KBM-7 (cell line): ENCODE measurements around the gene MID1.

Experiments used
- DNase-seq: peaks from one replicate; pipeline ENCODE4 v3.0.0-alpha.2; 2015
- in situ Hi-C: fragments of 300-500 bp; cut with MboI; formaldehyde crosslinking; loops from 2 replicates; pipeline ENCODE4 v1.14.3; 2020; ENCODE audit warnings: low sequenced_read_pairs, low pct_unique_long_range_greater_than_20kb, mixed read lengths

Gene MID1, protein sequence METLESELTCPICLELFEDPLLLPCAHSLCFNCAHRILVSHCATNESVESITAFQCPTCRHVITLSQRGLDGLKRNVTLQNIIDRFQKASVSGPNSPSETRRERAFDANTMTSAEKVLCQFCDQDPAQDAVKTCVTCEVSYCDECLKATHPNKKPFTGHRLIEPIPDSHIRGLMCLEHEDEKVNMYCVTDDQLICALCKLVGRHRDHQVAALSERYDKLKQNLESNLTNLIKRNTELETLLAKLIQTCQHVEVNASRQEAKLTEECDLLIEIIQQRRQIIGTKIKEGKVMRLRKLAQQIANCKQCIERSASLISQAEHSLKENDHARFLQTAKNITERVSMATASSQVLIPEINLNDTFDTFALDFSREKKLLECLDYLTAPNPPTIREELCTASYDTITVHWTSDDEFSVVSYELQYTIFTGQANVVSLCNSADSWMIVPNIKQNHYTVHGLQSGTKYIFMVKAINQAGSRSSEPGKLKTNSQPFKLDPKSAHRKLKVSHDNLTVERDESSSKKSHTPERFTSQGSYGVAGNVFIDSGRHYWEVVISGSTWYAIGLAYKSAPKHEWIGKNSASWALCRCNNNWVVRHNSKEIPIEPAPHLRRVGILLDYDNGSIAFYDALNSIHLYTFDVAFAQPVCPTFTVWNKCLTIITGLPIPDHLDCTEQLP

DNA sequence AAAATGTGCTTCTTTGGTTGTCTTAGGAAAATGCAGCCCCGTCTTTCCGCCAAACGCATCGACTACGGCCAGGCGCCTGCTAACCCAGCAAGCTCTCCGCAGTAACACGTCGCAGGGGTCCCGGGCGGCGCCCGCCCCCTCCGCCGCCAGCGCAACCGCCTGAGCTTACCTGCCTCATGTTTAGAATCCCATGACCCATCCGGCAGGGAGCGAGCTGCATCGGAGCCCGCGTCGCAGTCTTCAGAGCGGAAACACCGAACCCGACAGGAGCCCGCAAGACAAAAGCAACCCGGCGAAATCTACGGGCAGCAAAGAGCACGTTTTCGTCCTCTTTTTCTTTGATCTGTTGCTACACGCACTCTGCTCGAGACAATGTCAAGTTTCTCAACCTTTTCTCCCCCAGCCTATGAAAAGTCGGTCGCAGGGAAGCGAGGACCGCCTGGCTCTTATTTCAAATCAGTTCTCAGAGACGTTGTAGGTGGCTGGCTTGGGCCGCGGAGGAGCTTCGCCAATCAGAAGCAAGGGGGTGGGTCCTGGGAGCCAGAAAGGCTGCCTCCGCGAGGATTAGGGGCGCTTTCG is at the start of gene MID1:
TSS of gene MID1 (minus strand) at position 465 of the 579 bp plus-strand sequence. CDS start 53,038 bp downstream, outside the sequence.
- in situ Hi-C loops, result loop anchor here (25.0 kb wide), 1 partner anchor 433 kb away; no protein-coding TSS in a partner anchor
- no peak for DNase-seq

DNA sequence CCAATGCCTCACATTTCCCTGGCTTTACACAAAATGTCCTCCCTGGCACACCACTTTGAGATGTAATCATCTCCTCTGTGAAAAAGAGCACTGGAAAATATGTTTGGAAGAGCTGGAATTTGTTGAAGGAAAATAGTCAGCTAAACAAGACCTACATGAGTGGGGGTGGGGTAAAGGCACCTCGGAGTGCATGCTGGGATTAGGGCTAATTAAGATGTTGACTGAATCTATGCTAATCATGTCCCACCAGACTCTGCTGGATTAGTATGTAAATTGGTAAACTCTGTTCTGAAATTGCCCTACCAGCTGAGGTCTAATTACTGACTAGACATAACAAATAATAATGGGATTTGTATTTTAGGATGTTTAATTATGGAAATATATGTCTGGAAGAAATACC is 46.8 kb upstream of the MID1 start:
- no peak for DNase-seq
- in situ Hi-C loops, result no loop called here

DNA sequence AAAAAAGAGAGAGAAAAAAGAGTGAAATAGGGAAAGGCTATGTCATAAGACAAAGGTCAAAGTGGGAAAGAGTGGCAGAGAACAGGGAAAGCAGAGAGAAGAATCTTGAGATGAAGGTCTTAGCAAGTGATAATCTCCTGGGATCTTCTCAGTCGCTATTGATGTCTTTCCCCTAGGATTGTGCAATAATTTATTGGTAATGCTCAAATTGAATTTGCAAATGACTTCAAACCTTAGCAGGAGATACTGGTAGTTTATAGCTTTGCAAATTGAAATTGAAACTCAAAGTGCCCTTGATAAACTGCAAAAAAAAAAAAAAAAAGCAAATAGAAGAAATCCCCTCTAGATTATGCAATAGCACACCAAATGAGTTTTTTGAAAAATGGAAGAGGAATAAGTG is 45.7 kb upstream of the MID1 start:
- in situ Hi-C loops, result no loop called here
- DNase-seq, result no peak

DNA sequence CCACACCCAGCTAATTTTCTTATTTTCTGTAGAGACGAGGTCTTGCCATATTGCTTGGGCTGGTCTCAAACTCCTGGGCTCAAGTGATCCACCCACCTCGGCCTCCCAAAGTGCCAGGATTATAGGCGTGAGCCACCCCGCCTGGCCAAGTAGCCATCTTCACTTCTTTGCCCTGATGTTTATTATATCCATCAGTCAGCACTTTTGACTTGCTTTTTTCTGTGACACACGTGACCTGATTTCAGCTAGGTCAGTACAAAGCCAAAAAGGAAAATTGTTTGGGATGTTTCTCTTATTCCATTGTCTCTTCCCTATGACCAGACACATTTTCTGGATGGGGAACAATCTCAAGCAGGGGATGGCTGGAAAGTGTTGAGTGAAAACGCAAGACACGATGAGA is 45.3 kb upstream of the MID1 start:
- in situ Hi-C loops, result no loop called here
- DNase-seq, result no peak

DNA sequence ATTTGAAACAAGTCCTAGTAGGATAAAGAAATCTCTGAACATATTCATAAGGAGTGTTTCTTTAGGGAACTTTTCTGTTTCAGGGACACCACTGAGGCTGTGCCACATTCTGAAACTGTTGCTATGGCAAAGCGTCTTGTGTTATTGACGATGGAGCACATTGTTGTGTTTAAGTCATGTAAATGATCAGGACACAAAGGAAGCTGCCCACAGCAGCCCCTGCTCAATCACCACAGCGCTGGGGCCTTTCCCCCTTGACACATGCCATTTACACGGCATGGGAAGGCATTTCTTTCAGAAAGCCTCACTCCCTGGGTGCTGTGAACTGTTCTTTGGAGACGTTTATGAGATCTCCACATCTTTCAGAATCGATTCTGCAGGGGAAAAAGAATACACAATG is 39.8 kb upstream of the MID1 start:
- in situ Hi-C loops, result no loop called here
- DNase-seq, result no peak

DNA sequence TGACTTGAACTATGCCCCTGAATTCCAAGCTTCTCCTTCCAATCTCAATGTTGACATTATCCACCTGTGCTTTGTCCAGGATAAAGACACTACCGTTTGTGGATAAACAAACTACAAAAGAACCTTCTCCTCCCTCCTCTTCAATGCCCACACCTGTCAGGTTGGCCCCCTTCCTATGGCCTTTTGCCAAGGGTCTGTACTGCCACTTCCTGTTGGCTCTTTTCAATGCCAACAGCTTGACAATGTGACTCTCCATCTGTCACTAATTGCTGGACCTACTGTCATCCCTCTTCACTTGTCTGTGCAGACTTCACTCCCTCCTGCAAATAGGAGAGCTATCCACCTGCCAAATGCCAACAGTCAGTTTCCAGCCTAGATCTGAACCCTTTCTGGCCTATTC is 35.8 kb upstream of the MID1 start:
- in situ Hi-C loops, result no loop called here
- DNase-seq, result no peak

DNA sequence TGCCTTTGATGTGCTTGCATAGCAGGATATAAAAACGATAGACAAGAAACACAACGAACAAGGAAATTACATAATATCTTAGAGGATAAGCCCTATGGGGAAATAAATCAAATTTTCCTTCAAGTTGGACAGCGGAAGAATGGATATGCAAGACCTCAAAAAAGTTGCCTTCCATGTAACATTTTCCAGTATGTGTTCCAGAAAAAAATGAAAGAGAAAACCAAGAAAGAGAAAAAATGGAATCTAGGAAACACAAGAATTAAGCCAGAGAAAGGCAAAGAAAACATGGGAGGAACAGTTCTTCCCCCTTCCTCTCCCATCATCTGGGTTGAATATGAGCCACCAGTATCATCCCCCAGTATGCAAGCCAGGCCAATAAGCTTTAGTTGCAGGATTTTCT is 34.6 kb upstream of the MID1 start:
- DNase-seq, result no peak
- in situ Hi-C loops, result no loop called here

DNA sequence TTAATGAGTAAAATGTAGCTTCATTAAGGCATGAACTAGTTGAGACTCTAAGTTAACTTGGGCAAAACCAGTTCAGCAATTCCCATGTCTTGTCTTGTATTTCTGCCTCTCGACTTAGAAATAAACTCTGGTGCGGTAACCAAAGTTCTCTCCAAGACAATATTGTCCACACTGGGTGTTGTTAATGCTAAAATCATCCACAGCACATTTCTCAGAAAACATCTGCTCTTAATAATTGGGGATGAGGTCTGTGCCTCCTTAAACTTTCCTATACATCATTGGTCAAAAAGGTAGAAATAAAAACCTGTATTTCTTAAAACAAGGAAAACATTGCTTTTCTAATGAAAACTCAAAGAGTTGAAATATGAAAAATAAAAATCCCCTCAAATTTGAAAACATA is 32.9 kb upstream of the MID1 start:
- DNase-seq, result no peak
- in situ Hi-C loops, result no loop called here

DNA sequence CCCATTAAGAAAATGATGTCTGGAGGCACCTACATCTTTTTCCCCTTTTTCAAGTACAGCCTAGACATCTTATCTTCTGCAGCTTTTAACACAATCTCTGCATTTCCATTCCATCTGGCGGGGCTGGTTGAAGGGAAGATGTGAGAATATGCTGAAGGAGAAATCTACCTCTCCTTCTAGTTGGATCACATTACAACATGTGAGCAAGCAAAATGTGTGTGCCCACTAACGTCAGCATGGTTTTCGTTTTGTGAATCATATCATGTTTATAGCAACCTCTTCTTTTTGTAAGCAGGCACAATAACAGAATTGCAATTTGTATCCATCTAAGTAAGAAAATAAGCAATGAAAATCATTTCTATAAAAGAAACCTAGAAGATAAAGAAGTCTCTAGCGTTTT is 28.9 kb upstream of the MID1 start:
- in situ Hi-C loops, result no loop called here

DNA sequence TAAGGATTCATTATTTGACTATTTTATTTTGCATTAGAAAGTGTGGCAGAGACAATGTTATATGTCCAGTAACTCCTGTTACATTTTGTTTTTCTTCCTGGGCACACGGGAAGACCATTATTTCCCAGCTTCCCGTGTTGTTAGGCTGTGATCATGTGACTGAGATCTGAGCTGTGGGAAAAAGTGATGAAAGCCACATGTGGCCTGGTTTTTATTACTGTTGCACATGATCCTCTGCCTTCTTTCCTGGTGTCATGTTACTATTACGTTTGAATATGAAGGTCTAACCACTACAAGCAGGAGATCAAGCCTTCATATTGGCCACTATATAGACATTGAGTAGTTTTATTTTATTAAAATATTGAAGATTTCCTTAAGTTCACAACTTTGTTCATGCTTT is 28.2 kb upstream of the MID1 start:
- no peak for DNase-seq
- in situ Hi-C loops, result no loop called here

More for the DNA sequence above, 28.9 kb upstream of the MID1 start:
- no peak for DNase-seq

DNA sequence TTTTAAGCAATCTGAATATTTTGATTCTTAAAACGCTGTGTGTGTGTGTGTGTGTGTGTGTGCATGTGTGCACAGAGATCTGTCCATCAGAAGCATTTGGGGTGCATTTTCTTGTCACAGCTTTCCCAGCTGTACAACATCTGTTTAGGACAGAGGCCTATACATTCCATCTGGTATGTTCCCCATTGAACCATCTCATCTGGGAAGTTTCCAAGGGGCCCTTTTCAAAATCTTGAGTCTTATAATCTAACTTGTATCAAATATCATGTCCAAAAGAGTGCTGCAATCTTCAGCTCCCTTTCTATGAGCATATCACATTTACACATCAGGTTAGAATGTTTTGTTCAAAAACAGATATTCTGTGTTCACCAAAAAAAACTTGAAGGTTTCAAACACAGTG is 16.5 kb upstream of the MID1 start:
- in situ Hi-C loops, result no loop called here
- no peak for DNase-seq

DNA sequence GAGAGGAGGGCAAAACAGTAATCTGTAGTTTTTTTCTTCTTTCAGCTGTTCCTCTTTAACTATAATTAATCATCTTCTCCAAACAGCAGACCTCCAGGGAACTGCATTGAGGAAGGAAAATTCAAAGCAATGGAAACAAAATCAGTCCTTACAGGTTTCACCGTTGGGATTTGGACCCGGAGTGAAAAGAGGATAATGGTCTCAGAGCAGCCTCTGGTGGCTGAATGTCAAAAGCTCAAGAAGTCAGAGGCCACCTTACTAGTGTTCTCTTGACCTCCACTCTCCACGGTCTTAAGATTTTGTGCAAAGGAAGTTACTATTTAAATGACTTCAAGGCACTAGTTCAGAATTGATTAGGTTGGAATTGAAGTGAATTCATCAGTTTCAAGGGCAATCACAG is 16.0 kb upstream of the MID1 start:
- in situ Hi-C loops, result no loop called here

DNA sequence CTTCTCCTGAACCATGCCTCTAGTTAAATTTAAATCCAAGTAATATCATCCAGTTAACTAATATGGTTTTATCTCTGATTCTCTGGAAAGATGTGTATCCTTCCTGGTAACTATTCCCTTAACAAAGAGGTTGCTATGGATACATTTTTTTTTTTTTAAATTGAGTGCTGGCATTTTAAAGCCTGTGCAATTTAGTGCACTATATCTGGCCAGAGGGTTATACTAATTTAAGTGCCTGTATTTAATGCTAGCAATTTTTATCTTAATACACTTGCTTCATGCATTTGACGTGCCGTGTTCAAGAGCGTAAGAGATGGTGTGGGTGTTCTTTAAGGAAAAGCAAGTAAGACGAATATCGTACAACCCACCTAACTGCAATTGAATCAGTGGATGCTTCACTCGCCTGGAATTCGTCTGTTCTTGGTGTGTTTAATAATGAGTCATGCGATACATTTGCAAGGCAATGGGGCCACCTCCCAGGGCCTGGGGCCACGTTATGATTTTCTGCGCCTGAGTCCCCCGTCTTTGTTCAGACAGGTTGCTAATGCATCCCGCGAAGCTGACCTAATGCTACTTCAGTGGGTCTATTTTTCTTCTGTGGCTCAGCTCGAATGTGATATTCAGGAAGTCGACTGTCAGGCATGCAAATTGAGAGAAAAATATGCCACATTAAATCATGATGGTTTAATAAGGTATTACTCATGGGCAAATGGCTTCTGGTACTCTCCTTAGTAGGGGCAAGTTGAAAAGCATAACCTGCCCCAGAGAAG is 14.2 kb upstream of the MID1 start:
- in situ Hi-C loops, result no loop called here

More for the DNA sequence above, 16.0 kb upstream of the MID1 start:
- DNase-seq, result no peak

DNA sequence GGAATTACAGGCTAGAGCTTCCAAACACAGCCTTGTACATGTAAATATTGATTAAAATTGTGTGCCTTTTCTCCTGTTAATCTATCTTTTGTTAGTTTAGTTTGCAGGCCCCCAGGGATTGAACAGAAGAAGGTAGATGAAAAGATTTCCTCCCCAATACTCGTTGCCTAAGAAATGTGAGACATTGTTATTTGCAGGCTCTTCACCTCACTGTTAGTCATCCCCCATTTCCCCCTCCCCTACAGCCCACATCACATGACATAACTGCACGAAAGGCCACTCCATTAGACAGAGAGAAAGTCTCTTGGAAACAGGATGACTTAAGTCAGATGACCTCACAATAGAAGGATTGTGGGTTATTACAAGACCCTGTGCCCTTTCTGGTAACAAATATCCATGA is 13.3 kb upstream of the MID1 start:
- DNase-seq, result no peak
- in situ Hi-C loops, result no loop called here

More for the DNA sequence above, 14.2 kb upstream of the MID1 start:
- no peak for DNase-seq

DNA sequence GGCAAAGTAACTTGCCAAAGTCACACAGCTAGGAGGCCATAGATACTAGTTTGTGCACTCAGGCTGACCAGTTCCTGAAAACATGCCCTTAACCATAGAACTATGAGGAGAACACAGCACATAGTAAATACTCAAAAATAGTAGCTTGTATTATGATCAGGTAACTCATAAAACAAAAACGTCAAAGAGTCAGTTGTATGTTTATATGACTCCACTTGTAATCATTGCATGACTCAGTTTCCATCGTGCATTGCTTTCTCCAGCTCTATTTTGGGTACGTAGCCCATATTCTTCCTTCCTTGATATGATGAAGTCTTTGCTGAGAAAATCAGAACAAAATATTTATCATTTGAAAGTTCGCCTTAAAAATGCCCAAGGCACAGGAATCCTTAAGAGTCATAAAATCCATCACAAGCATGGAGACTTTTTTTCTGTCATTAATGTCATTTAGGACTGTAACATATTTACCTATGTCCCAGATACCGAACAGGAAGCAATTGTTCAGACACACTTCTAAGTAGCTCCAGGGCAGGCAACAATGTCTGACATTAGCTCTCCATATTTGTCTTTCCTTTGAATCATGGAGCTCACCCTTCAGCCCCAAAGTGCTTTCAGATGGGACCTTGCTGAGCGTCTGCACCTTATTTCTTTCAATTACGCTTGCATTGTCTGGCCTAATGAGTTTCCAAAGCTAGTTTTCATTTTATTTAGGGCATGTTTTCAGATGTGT is 11.2 kb upstream of the MID1 start:
- DNase-seq, result no peak
- in situ Hi-C loops, result no loop called here

DNA sequence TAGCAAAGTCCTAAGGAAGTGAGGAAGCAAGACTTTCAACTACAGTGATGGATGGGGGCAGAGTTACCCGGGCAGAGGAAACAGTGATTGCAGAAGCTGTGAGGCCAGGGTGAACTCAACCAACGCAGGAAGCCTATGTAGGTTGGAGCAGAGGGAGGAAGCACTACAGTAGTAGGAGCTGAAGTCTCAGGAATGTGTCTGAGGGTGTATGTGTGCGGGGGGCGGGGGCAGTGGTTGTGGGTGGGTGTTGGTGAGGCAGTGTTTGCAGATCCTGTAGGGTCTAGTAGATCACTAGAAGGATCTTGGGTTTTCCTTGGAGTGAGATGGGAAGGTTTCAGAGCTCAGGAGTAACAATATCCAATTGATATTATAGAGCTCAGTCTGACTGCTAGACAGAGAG is 9.9 kb upstream of the MID1 start:
- in situ Hi-C loops, result no loop called here
- no peak for DNase-seq

DNA sequence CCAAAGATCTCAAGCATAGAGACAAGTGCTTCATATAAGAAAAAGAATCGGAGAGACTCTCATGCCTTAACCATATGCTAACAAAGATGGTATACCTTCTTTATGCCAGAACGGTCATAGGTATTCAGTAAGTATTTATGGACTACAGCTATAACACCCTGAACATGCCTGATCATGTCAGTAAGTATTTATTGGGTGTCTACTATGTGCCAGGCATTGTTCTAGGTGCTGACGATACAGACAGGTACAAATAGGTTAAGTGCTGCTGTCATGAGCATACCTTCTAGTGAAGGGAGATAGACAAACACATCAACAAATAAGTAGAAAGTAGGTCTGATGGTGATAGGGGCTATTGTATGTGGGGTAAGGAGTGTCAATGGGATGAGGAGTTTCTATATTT is 9.5 kb upstream of the MID1 start:
- in situ Hi-C loops, result no loop called here
- DNase-seq, result no peak

DNA sequence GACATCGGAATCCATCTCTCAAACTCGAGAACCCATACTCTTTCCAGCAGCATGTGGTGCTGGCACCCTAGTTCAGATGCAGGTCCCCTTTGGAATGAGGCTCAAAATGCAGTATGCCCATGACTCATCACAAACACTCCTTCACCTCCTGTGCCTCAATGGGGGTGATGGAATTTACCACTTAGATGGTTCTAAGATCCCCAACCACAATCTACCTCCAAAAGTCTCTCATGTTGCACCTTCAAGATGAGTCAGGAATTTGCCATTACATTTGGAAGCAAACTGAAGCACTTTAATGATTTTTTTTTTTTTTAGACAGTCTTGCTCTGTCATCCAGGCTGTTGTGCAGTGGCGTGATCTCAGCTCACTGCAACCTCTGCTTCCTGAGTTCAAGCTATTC is 8.5 kb upstream of the MID1 start:
- DNase-seq, result no peak

DNA sequence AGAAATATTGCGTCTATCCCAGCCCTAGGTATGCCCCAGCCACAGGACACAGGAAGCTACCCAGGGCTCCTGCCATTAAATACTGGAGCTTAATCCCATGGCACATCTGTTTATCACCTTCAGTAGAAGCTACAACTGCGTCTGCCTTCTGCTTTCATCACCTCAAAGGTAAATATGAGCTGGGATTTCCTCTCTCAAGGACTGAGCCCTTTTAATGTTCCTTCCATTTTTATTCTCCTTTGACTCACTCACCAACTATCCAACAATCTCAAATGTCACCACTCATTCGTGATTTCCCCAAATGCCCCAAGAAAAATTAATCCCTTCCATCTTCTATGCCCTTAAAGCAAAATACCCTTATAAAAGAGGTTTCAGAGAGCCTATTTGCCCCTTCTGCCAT is 1.8 kb upstream of the MID1 start:
- in situ Hi-C loops, result loop anchor here (25.0 kb wide), 1 partner anchor 435 kb away; no protein-coding TSS in a partner anchor
- DNase-seq, result no peak

More for the DNA sequence above, 8.5 kb upstream of the MID1 start:
- in situ Hi-C loops, result no loop called here
